Uterus (tissue), 4 donors: Measurements from ENCODE around the gene SYNGR2. TPM values are rescaled to one million over a fixed set of nuclear protein-coding genes. Genes with fewer than 3 reads are reported as not detected.

ENCODE experiments used
- DNase-seq, 2 donors: peaks; one replicate each; pipeline ENCODE4 v3.0.0-alpha.2; 2019 to 2020
- H3K27ac ChIP-seq, 2 donors: fragments of 200-600 bp; sonication (generic); 1 replicate in 1 of 2; 2 replicates in 1 of 2; pipeline ENCODE4 v1.5.1; 2016 to 2018
- H3K27me3 ChIP-seq, 2 donors: fragments of 200-600 bp; sonication (generic); one replicate each; pipeline ENCODE4 v1.5.1; 2018 to 2019; ENCODE audit warnings: control low read depth in 1 of 2
- H3K36me3 ChIP-seq, 2 donors: fragments of 200-600 bp; sonication (generic); one replicate each; pipeline ENCODE4 v1.5.1; 2019; ENCODE audit warnings: control low read depth in 1 of 2
- H3K4me1 ChIP-seq, 2 donors: fragments of 200-600 bp; sonication (generic); one replicate each; pipeline ENCODE4 v1.5.1; 2018 to 2019; ENCODE audit warnings: control low read depth in 1 of 2
- H3K4me3 ChIP-seq, 2 donors: fragments of 200-600 bp; sonication (generic); 1 replicate in 1 of 2; 2 replicates in 1 of 2; pipeline ENCODE4 v1.5.1; 2018 to 2019; ENCODE audit warnings: mild to moderate bottlenecking in 1 of 2
- H3K9me3 ChIP-seq, 2 donors: fragments of 200-600 bp; sonication (generic); one replicate each; pipeline ENCODE4 v1.5.1; 2019; ENCODE audit warnings: control low read depth in 1 of 2
- POLR2A ChIP-seq, 2 donors: fragments of 450-650 bp; IDR thresholded peaks; one replicate each; pipeline ENCODE4 v1.6.1; 2016; ENCODE audit warnings: antibody characterized with exemption in 2 of 2, mild to moderate bottlenecking in 1 of 2, moderate library complexity in 1 of 2
- intact Hi-C: fragments of 100-400 bp; cut with DNase I; formaldehyde crosslinking; loops from one replicate; pipeline ENCODE4 v1.15.1; 2023; ENCODE audit warnings: low total_unique reads
- total RNA-seq, 4 donors: library from RNA; depleted of rRNA in 3 of 4; stranded (reverse); fragments of >200 nt in 3 of 4; gene quantifications; one replicate each; pipeline versions ENCODE4 v1.1.0 to v1.2.4, GENCODE V29; 2014 to 2023
- TF ChIP-seq, protein P1 (sequence below), 4 experiments: fragments of 200-600 bp in 2 of 4; fragments of 450-650 bp in 2 of 4; sonication (generic) in 2 of 4; IDR thresholded peaks; one replicate each; pipeline ENCODE4 v1.5.1; 2016 to 2019; ENCODE audit warnings: antibody characterized with exemption in 4 of 4, mild to moderate bottlenecking in 2 of 4, moderate library complexity in 1 of 4
- donor health status: DM: yes; HTN: yes; CAD: no.

SYNGR2 gene
- total RNA-seq, 4 donors from 2014 or later = 16.7 to 83.2 (median 49.1) TPM

- H3K4me1 ChIP-seq = peaks cover 0 to 4% of the 10 kb centered on the region in 2 donors
- peak in 1 of 2 donors; percentile 64 for DNase-seq
- H3K4me3 ChIP-seq = no peak overlapping the region
- H3K36me3 ChIP-seq = no peaks in the 10 kb centered on the region
- no peak for TF ChIP-seq POLR2A (IDR thresholded peaks at IDR 0.05)
- TF ChIP-seq, protein P1, sequence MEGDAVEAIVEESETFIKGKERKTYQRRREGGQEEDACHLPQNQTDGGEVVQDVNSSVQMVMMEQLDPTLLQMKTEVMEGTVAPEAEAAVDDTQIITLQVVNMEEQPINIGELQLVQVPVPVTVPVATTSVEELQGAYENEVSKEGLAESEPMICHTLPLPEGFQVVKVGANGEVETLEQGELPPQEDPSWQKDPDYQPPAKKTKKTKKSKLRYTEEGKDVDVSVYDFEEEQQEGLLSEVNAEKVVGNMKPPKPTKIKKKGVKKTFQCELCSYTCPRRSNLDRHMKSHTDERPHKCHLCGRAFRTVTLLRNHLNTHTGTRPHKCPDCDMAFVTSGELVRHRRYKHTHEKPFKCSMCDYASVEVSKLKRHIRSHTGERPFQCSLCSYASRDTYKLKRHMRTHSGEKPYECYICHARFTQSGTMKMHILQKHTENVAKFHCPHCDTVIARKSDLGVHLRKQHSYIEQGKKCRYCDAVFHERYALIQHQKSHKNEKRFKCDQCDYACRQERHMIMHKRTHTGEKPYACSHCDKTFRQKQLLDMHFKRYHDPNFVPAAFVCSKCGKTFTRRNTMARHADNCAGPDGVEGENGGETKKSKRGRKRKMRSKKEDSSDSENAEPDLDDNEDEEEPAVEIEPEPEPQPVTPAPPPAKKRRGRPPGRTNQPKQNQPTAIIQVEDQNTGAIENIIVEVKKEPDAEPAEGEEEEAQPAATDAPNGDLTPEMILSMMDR (IDR thresholded peaks at IDR 0.05) = no peak
- intact Hi-C loops = no loop called here
- H3K27ac ChIP-seq = peak overlapping the region; percentile 56 to 60
- no peaks in the 10 kb centered on the region for H3K9me3 ChIP-seq
- no peaks in the 10 kb centered on the region for H3K27me3 ChIP-seq
Measured at GRCh38 chr17:78144736-78145641, 23.4 kb upstream of the SYNGR2 start.

- Histone ChIP-seq H3K27ac (no peak overlapping the region), H3K27me3 (no peaks in the 10 kb centered on the region), H3K9me3 (no peaks in the 10 kb centered on the region), H3K36me3 (no peaks in the 10 kb centered on the region), H3K4me3 (no peak overlapping the region), H3K4me1 (peaks cover 0 to 4% of the 10 kb centered on the region in 2 donors)
- intact Hi-C loops = no loop called here
- DNase-seq = no peak
- TF ChIP-seq, protein P1 (IDR thresholded peaks at IDR 0.05) = no peak
- no peak for TF ChIP-seq POLR2A (IDR thresholded peaks at IDR 0.05)
Measured at GRCh38 chr17:78146471-78146869, 21.9 kb upstream of the SYNGR2 start.

- TF ChIP-seq, protein P1 (IDR thresholded peaks at IDR 0.05) = no peak
- TF ChIP-seq POLR2A (IDR thresholded peaks at IDR 0.05) = no peak
- Histone ChIP-seq H3K36me3 (no peaks in the 10 kb centered on the region), H3K4me3 (no peak overlapping the region), H3K27ac (no peak overlapping the region), H3K27me3 (no peaks in the 10 kb centered on the region), H3K9me3 (no peaks in the 10 kb centered on the region), H3K4me1 (peaks cover 0 to 4% of the 10 kb centered on the region in 2 donors)
- DNase-seq = no peak
- intact Hi-C loops = no loop called here
Measured at GRCh38 chr17:78146881-78147280, 21.5 kb upstream of the SYNGR2 start.

- Histone ChIP-seq H3K4me3 (no peak overlapping the region), H3K4me1 (peaks cover 0 to 4% of the 10 kb centered on the region in 2 donors), H3K27me3 (no peaks in the 10 kb centered on the region), H3K9me3 (no peaks in the 10 kb centered on the region), H3K27ac (no peak overlapping the region), H3K36me3 (no peaks in the 10 kb centered on the region)
- intact Hi-C loops = no loop called here
- no peak for TF ChIP-seq POLR2A (IDR thresholded peaks at IDR 0.05)
- TF ChIP-seq, protein P1 (IDR thresholded peaks at IDR 0.05) = no peak
- no peak for DNase-seq
Measured at GRCh38 chr17:78147315-78147998, 20.9 kb upstream of the SYNGR2 start.
